ENCODE data around the gene SLC2A4.

The SLC2A4 gene

GRCh38 chr17:7296189-7296861 is 14.8 kb downstream of the SLC2A4 start:
- in situ Hi-C loops (cut with MboI; ENCODE audit: low sequenced_read_pairs): no loop called here

GRCh38 chr17:7304179-7304578 is 22.7 kb downstream of the SLC2A4 start:
- in situ Hi-C loops (cut with MboI; ENCODE audit: low sequenced_read_pairs): no loop called here

GRCh38 chr17:7306911-7307685 is 25.6 kb downstream of the SLC2A4 start, which contains the start of gene EIF5A:
EIF5A (plus strand) TSS chr17:7307628; CDS start chr17:7309636, 2,008 bp downstream.
- in situ Hi-C loops (cut with MboI; ENCODE audit: low sequenced_read_pairs): no loop called here

GRCh38 chr17:7307686-7308624 is 26.4 kb downstream of the SLC2A4 start:
- in situ Hi-C loops (cut with MboI; ENCODE audit: low sequenced_read_pairs): no loop called here

GRCh38 chr17:7308625-7309433 is 27.3 kb downstream of the SLC2A4 start:
- in situ Hi-C loops (cut with MboI; ENCODE audit: low sequenced_read_pairs): no loop called here

- in situ Hi-C loops (cut with MboI; ENCODE audit: low sequenced_read_pairs): no loop called here
These were observed 28.1 kb downstream of the SLC2A4 start for GRCh38 chr17:7309628-7310027.

- in situ Hi-C loops (cut with MboI; ENCODE audit: low sequenced_read_pairs): no loop called here
These were observed 29.7 kb downstream of the SLC2A4 start for GRCh38 chr17:7311110-7311705.

GRCh38 chr17:7312432-7313087 is 31.0 kb downstream of the SLC2A4 start:
- in situ Hi-C loops (cut with MboI; ENCODE audit: low sequenced_read_pairs): no loop called here

GRCh38 chr17:7313088-7313889 is 31.8 kb downstream of the SLC2A4 start:
- in situ Hi-C loops (cut with MboI; ENCODE audit: low sequenced_read_pairs): no loop called here

- in situ Hi-C loops (cut with MboI; ENCODE audit: low sequenced_read_pairs): no loop called here
These were observed 32.6 kb downstream of the SLC2A4 start for GRCh38 chr17:7313890-7314718.

GRCh38 chr17:7314719-7315569 is 33.4 kb downstream of the SLC2A4 start, which contains the start of gene GPS2:
GPS2 (minus strand) TSS chr17:7315360; CDS start chr17:7315052, 308 bp downstream.
- in situ Hi-C loops (cut with MboI; ENCODE audit: low sequenced_read_pairs): no loop called here

GRCh38 chr17:7315570-7316235 is 34.2 kb downstream of the SLC2A4 start:
- in situ Hi-C loops (cut with MboI; ENCODE audit: low sequenced_read_pairs): no loop called here

- in situ Hi-C loops (cut with MboI; ENCODE audit: low sequenced_read_pairs): no loop called here
These were observed 35.8 kb downstream of the SLC2A4 start for GRCh38 chr17:7317161-7317803.

GRCh38 chr17:7318121-7318860 is 36.8 kb downstream of the SLC2A4 start:
- in situ Hi-C loops (cut with MboI; ENCODE audit: low sequenced_read_pairs): no loop called here

GRCh38 chr17:7321466-7321865 is 39.9 kb downstream of the SLC2A4 start:
- in situ Hi-C loops (cut with MboI; ENCODE audit: low sequenced_read_pairs): no loop called here
